H9 (cell line): ENCODE results near the gene UBASH3A. TPM values are rescaled to one million over a fixed set of nuclear protein-coding genes. Genes with fewer than 3 reads are reported as not detected.

ENCODE experiments used
- DNase-seq: peaks from one replicate; pipeline ENCODE4 v3.0.0-alpha.2; 2017
- H2AFZ ChIP-seq: one replicate; pipeline ENCODE4 v1.6.1; 2013; ENCODE audit warnings: mild to moderate bottlenecking, low read length, control low read depth, moderate library complexity
- H2AK5ac ChIP-seq: 2 replicates; pipeline ENCODE4 v1.6.1; 2013; ENCODE audit warnings: low read length, control low read depth, mixed read lengths; ENCODE audit not compliant: insufficient read length
- H2BK120ac ChIP-seq: one replicate; pipeline ENCODE4 v1.6.1; 2013; ENCODE audit warnings: low read depth, mild to moderate bottlenecking, low read length, control low read depth, inconsistent platforms; ENCODE audit not compliant: poor library complexity, severe bottlenecking
- H2BK12ac ChIP-seq: 2 replicates; pipeline ENCODE4 v1.6.1; 2013; ENCODE audit warnings: low read length, control low read depth, mixed read lengths, low read depth; ENCODE audit not compliant: insufficient read length
- H2BK15ac ChIP-seq: 2 replicates; pipeline ENCODE4 v1.6.1; 2013; ENCODE audit warnings: low read depth, low read length, control low read depth
- H2BK20ac ChIP-seq: one replicate; pipeline ENCODE4 v1.6.1; 2013; ENCODE audit warnings: low read depth, mild to moderate bottlenecking, low read length, control low read depth, inconsistent platforms; ENCODE audit not compliant: poor library complexity, severe bottlenecking
- H2BK5ac ChIP-seq: 2 replicates; pipeline ENCODE4 v1.6.1; 2013; ENCODE audit warnings: low read length, control low read depth, mixed read lengths; ENCODE audit not compliant: insufficient read length
- H3K14ac ChIP-seq: 2 replicates; pipeline ENCODE4 v1.6.1; 2013; ENCODE audit warnings: low read length, control low read depth; ENCODE audit not compliant: insufficient read depth
- H3K18ac ChIP-seq: 2 replicates; pipeline ENCODE4 v1.6.1; 2013; ENCODE audit warnings: low read depth, mild to moderate bottlenecking, mixed read lengths, low read length, control low read depth; ENCODE audit not compliant: insufficient read length
- H3K23ac ChIP-seq: 2 replicates; pipeline ENCODE4 v1.6.1; 2013; ENCODE audit warnings: low read length, control low read depth, mixed read lengths, low read depth; ENCODE audit not compliant: insufficient read length
- H3K23me2 ChIP-seq: 2 replicates; pipeline ENCODE4 v1.6.1; 2013; ENCODE audit warnings: low read depth, mild to moderate bottlenecking, mixed read lengths, low read length, control low read depth; ENCODE audit not compliant: insufficient read length, poor library complexity, severe bottlenecking
- H3K27ac ChIP-seq: 2 replicates; pipeline ENCODE4 v1.5.1; 2013; ENCODE audit warnings: low read length, control low read depth, mixed read lengths, low read depth; ENCODE audit not compliant: insufficient read length
- H3K27me3 ChIP-seq: 2 replicates; pipeline ENCODE4 v1.6.1; 2013; ENCODE audit warnings: low read length, control low read depth, inconsistent platforms; ENCODE audit not compliant: insufficient read depth
- H3K4ac ChIP-seq: 2 replicates; pipeline ENCODE4 v1.6.1; 2013; ENCODE audit warnings: low read depth, mild to moderate bottlenecking, control low read depth, inconsistent platforms, low read length, moderate library complexity
- H3K4me1 ChIP-seq: 2 replicates; pipeline ENCODE4 v1.6.1; 2013; ENCODE audit warnings: low read length, control low read depth, inconsistent platforms; ENCODE audit not compliant: insufficient read depth
- H3K4me2 ChIP-seq: 2 replicates; pipeline ENCODE4 v1.6.1; 2013; ENCODE audit warnings: low read length, control low read depth, mixed read lengths; ENCODE audit not compliant: insufficient read length, insufficient read depth
- H3K56ac ChIP-seq: 2 replicates; pipeline ENCODE4 v1.6.1; 2013; ENCODE audit warnings: low read depth, mild to moderate bottlenecking, mixed read lengths, low read length, control low read depth; ENCODE audit not compliant: insufficient read length
- H3K79me1 ChIP-seq: 2 replicates; pipeline ENCODE4 v1.6.1; 2013; ENCODE audit warnings: low read depth, mild to moderate bottlenecking, moderate library complexity, low read length, control low read depth, inconsistent platforms; ENCODE audit not compliant: insufficient read depth, poor library complexity, severe bottlenecking
- H3K79me2 ChIP-seq: 2 replicates; pipeline ENCODE4 v1.6.1; 2013; ENCODE audit warnings: low read length, control low read depth, inconsistent platforms; ENCODE audit not compliant: insufficient read depth
- H3K9ac ChIP-seq: 2 replicates; pipeline ENCODE4 v1.6.1; 2013; ENCODE audit warnings: low read length, control low read depth, mixed read lengths; ENCODE audit not compliant: insufficient read length; ENCODE audit errors: extremely low read depth
- H3K9me3 ChIP-seq: one replicate; pipeline ENCODE4 v1.6.1; 2013; ENCODE audit warnings: low read depth, low read length, inconsistent platforms; ENCODE audit not compliant: control insufficient read depth
- H3T11ph ChIP-seq: one replicate; pipeline ENCODE4 v1.6.1; 2013; ENCODE audit warnings: mild to moderate bottlenecking, low read length, control low read depth, inconsistent platforms
- H4K20me1 ChIP-seq: one replicate; pipeline ENCODE4 v1.6.1; 2013; ENCODE audit not compliant: control insufficient read depth, insufficient read length, insufficient read depth
- H4K5ac ChIP-seq: 2 replicates; pipeline ENCODE4 v1.6.1; 2013; ENCODE audit warnings: low read depth, mild to moderate bottlenecking, mixed read lengths, low read length, control low read depth; ENCODE audit not compliant: insufficient read length
- H4K8ac ChIP-seq: replicated peaks from 2 replicates; pipeline ENCODE4 v1.6.1; 2013; ENCODE audit warnings: low read length, control low read depth, mixed read lengths, low read depth; ENCODE audit not compliant: insufficient read length
- H4K91ac ChIP-seq: 2 replicates; pipeline ENCODE4 v1.6.1; 2013; ENCODE audit warnings: low read depth, mild to moderate bottlenecking, moderate library complexity, mixed read lengths, low read length, control low read depth; ENCODE audit not compliant: insufficient read length
- H3K27ac Mint-ChIP-seq, 3 experiments: 2 replicates in 2 of 3; 3 replicates in 1 of 3; pipeline ENCODE4 v1.8.0; 2020 to 2021; ENCODE audit warnings: mixed read lengths in 3 of 3, mild to moderate bottlenecking in 1 of 3, moderate library complexity in 1 of 3
- H3K27me3 Mint-ChIP-seq: 2 replicates; pipeline ENCODE4 v1.8.0; 2021; ENCODE audit warnings: low read depth, mild to moderate bottlenecking, moderate library complexity, mixed read lengths
- H3K36me3 Mint-ChIP-seq, 3 experiments: 2 replicates in 2 of 3; 3 replicates in 1 of 3; pipeline ENCODE4 v1.8.0; 2020 to 2021; ENCODE audit warnings: low read depth in 3 of 3, mixed read lengths in 3 of 3; ENCODE audit not compliant: insufficient read depth in 1 of 3
- H3K4me1 Mint-ChIP-seq, 2 experiments: 2 replicates each; pipeline ENCODE4 v1.8.0; 2020; ENCODE audit warnings: mixed read lengths in 2 of 2
- H3K4me3 Mint-ChIP-seq, 2 experiments: 2 replicates in 1 of 2; 3 replicates in 1 of 2; pipeline ENCODE4 v1.8.0; 2020 to 2021; ENCODE audit warnings: mild to moderate bottlenecking in 2 of 2, mixed read lengths in 2 of 2, moderate library complexity in 1 of 2
- H3K9me3 Mint-ChIP-seq, 2 experiments: 2 replicates in 1 of 2; 3 replicates in 1 of 2; pipeline ENCODE4 v1.8.0; 2020; ENCODE audit warnings: mild to moderate bottlenecking in 2 of 2, mixed read lengths in 2 of 2, moderate library complexity in 1 of 2
- WGBS: extraction: QIAGEN DNeasy Blood & Tissue Kit; methylation state at CpG from one replicate; pipeline ENCODE4 v1.1.7; 2013; ENCODE audit warnings: missing lambda C conversion rate, low lambda C conversion rate, mixed read lengths; ENCODE audit not compliant: insufficient read length; ENCODE audit errors: extremely low coverage; 5-methylcytosine and 5-hydroxymethylcytosine counted together
- total RNA-seq: library from RNA; stranded (reverse); gene quantifications from 2 replicates; pipeline ENCODE4 v1.2.1, GENCODE V29; 2021
- TF ChIP-seq, protein P1 (sequence below): fragments of 200-600 bp; sonication (generic); conservative IDR thresholded peaks from 3 replicates; pipeline ENCODE4 v1.8.0; 2021; ENCODE audit warnings: antibody characterized with exemption, mild to moderate bottlenecking

UBASH3A gene
- total RNA-seq, 1 experiment from 2014 or later: not detected

DNA sequence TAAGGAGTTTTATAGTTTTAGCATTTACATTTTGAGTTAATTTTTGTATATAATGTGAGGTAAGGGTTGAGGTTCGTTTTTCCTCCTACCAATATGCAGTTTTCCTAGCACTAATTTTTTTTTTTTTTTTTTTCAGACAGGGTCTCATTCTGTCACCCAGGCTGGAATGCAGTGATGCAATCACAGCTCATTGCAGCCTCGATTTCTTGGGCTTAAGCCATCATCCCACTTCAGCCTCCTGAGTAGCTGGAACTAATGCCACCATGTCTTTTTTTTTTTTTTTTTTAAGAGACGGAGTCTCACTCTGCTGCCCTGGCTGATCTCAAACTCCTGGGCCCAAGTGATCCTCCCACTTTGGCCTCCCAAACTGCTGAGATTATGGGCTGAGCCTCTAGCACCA lies 2.5 kb upstream of the UBASH3A start:
- Mint-ChIP-seq H3K9me3 (no peaks in the 10 kb centered on the region), H3K4me1 (peaks cover 13 to 16% of the 10 kb centered on the region in 2 experiments), H3K27me3 (peaks cover 3% of the 10 kb centered on the region), H3K4me3 (no peak overlapping the region), H3K27ac (no peak overlapping the region), H3K36me3 (no peaks in the 10 kb centered on the region)
- no peak overlapping the region for H4K5ac ChIP-seq
- H3K27me3 ChIP-seq: no peaks in the 10 kb centered on the region
- no peaks in the 10 kb centered on the region for H4K20me1 ChIP-seq
- no peaks in the 10 kb centered on the region for H3K79me2 ChIP-seq
- no peak overlapping the region for H3T11ph ChIP-seq
- no CpG with 5 or more reads among the region's 3 CpGs for WGBS
- no peak overlapping the region for H3K56ac ChIP-seq
- H3K9me3 ChIP-seq: no peaks in the 10 kb centered on the region
- H4K8ac ChIP-seq: no peak overlapping the region
- H2AK5ac ChIP-seq: no peak overlapping the region
- no peaks in the 10 kb centered on the region for H3K79me1 ChIP-seq
- no peak overlapping the region for H2BK120ac ChIP-seq
- H3K18ac ChIP-seq: no peak overlapping the region
- H3K23me2 ChIP-seq: no peaks in the 10 kb centered on the region
- H3K4ac ChIP-seq: no peak overlapping the region
- no peak overlapping the region for H3K9ac ChIP-seq
- H4K91ac ChIP-seq: no peak overlapping the region
- H2BK12ac ChIP-seq: no peak overlapping the region
- H2BK15ac ChIP-seq: no peak overlapping the region
- no peak overlapping the region for H3K14ac ChIP-seq
- no peak for DNase-seq
- no peaks in the 10 kb centered on the region for H3K4me1 ChIP-seq
- H2AFZ ChIP-seq: no peak overlapping the region
- H2BK20ac ChIP-seq: no peak overlapping the region
- no peak overlapping the region for H3K4me2 ChIP-seq
- no peak overlapping the region for H2BK5ac ChIP-seq
- H3K23ac ChIP-seq: no peak overlapping the region
- H3K27ac ChIP-seq: no peak overlapping the region
- TF ChIP-seq, protein P1, sequence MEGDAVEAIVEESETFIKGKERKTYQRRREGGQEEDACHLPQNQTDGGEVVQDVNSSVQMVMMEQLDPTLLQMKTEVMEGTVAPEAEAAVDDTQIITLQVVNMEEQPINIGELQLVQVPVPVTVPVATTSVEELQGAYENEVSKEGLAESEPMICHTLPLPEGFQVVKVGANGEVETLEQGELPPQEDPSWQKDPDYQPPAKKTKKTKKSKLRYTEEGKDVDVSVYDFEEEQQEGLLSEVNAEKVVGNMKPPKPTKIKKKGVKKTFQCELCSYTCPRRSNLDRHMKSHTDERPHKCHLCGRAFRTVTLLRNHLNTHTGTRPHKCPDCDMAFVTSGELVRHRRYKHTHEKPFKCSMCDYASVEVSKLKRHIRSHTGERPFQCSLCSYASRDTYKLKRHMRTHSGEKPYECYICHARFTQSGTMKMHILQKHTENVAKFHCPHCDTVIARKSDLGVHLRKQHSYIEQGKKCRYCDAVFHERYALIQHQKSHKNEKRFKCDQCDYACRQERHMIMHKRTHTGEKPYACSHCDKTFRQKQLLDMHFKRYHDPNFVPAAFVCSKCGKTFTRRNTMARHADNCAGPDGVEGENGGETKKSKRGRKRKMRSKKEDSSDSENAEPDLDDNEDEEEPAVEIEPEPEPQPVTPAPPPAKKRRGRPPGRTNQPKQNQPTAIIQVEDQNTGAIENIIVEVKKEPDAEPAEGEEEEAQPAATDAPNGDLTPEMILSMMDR: no peak
